Neutrophil (primary cell): ENCODE measurements around the gene ZXDC.

Experiments
- H3K27ac ChIP-seq: fragments of 200-600 bp; sonication (generic); 2 replicates; pipeline ENCODE4 v1.5.1; 2016; ENCODE audit warnings: mild to moderate bottlenecking, moderate library complexity
- H3K27me3 ChIP-seq: fragments of 200-600 bp; sonication (generic); 2 replicates; pipeline ENCODE4 v1.6.0; 2016; ENCODE audit warnings: mild to moderate bottlenecking
- H3K36me3 ChIP-seq: fragments of 200-600 bp; sonication (generic); 2 replicates; pipeline ENCODE4 v1.5.1; 2017
- H3K4me1 ChIP-seq, 2 experiments: fragments of 200-600 bp in 1 of 2; sonication (generic) in 1 of 2; 1 replicate in 1 of 2; 2 replicates in 1 of 2; pipeline versions ENCODE4 v1.5.1 to v1.6.1; 2013 to 2016; ENCODE audit warnings: low read depth in 1 of 2, low read length in 1 of 2, mild to moderate bottlenecking in 1 of 2, moderate library complexity in 1 of 2; ENCODE audit not compliant: control insufficient read depth in 1 of 2, insufficient read depth in 1 of 2
- H3K4me3 ChIP-seq, 2 experiments: fragments of 200-600 bp in 1 of 2; sonication (generic) in 1 of 2; 1 replicate in 1 of 2; 2 replicates in 1 of 2; pipeline ENCODE4 v1.5.1; 2013 to 2016; ENCODE audit warnings: low read depth in 1 of 2, low read length in 1 of 2, mild to moderate bottlenecking in 1 of 2, moderate library complexity in 1 of 2
- H3K9me3 ChIP-seq: fragments of 200-600 bp; sonication (generic); 2 replicates; pipeline ENCODE4 v1.5.1; 2016
- CTCF ChIP-seq: fragments of 200-600 bp; sonication (generic); IDR thresholded peaks from 2 replicates; pipeline ENCODE4 v1.5.1; 2016; ENCODE audit warnings: antibody characterized with exemption

The ZXDC gene

GRCh38 chr3:126475413-126476114 lies at the start of gene ZXDC:
ZXDC (minus strand) TSS chr3:126475891; CDS start chr3:126475865, 26 bp downstream.
- peaks cover 47 to 50% of the 10 kb centered on the region in 2 experiments for H3K4me1 ChIP-seq
- no peaks in the 10 kb centered on the region for H3K9me3 ChIP-seq
- no peaks in the 10 kb centered on the region for H3K27me3 ChIP-seq
- H3K4me3 ChIP-seq = peak within 1 kb of the TSS; percentile 80 to 82
- peak; percentile 13 for TF ChIP-seq CTCF
- peak within 1 kb of the TSS; percentile 96 for H3K27ac ChIP-seq
- peaks cover 9% of the 10 kb centered on the region for H3K36me3 ChIP-seq

DNA sequence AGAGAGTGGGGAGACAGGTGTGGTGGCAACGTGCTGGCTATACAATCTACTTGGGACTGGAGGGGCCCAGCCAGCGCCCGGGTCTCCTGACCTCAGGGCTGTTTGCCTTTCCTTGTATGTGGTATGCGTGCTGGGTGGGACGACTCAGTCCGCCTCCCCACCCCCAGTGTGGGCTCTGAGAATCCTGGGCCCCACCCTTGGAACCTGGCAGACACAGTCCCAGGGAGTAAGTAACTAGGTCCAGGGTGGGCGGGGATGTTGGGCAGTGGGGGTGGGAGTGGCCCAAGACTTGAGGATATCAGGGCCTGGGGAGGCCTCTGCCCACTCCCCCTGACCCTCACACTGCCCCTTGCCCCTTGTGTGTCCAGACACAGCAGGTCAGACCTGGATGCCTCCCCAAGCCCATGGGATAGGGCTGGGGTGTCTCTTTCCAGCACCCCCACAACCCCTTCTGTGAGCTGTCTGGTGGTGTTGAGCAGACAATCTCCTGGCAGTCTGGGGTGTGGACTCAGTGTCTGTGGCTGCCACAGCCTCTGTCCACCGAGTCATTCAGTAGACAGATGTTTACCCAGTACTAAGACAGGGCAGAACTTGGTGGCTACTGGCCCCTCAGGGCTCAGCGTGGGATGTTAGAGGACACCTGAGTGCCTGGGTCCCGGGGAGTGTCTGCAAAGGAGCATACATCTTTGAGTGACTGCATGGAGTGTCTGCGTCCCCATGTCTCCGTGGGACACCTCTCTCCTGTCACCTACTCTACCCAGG lies 49.6 kb upstream of the ZXDC start:
- no peaks in the 10 kb centered on the region for H3K9me3 ChIP-seq
- H3K4me3 ChIP-seq = peak overlapping the region; percentile 74 to 82
- peaks cover 67 to 81% of the 10 kb centered on the region in 2 experiments for H3K4me1 ChIP-seq
- H3K36me3 ChIP-seq = no peaks in the 10 kb centered on the region
- H3K27ac ChIP-seq = no peak overlapping the region
- H3K27me3 ChIP-seq = peaks cover 24% of the 10 kb centered on the region
- TF ChIP-seq CTCF = no peak

GRCh38 chr3:126524429-126524988 lies 48.8 kb upstream of the ZXDC start:
- Histone ChIP-seq H3K36me3 (no peaks in the 10 kb centered on the region), H3K4me1 (peaks cover 59 to 74% of the 10 kb centered on the region in 2 experiments), H3K27ac (peak overlapping the region; percentile 72), H3K4me3 (peak overlapping the region; percentile 74 to 82), H3K9me3 (no peaks in the 10 kb centered on the region), H3K27me3 (peaks cover 24% of the 10 kb centered on the region)
- peak; percentile 13 for TF ChIP-seq CTCF

DNA sequence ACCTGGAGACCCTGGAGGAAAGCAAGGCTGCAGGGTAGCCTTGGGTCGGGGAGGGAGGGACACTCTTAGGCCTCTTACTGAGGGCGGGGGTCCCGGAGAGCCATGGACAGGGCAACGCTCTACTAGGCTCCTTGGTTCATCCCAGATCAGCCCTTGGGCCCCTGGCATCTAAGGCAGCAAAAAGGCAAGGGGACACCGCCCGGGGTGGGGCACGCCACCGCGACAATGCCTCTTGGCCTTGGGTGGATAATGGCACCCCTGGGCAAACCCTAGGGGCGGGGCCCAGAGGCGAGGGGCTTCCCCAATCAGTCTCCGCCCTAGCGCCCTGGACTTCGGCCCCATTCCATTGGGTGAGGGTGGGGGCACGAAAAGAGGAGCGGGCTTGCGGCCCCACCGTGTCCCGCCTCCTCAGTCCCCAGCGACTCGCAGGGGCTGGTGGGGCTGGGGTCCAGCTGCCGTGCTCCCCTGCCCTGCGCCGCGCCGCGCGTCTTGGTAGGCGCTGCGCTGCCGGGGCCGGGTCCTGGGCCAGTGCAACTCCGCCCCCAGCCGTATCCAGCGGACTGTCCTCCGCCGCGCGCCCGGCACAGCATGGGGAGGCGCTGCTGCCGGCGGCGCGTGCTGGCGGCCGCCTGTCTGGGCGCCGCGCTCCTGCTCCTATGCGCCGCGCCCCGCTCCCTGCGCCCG lies 48.2 kb upstream of the ZXDC start, which contains the start of gene CHST13:
TSS of gene CHST13 (plus strand) at position 411 of the 684 bp plus-strand sequence. CDS start at position 589, 178 bp downstream.
- Histone ChIP-seq H3K27ac (peak within 1 kb of the TSS; percentile 72), H3K9me3 (no peaks in the 10 kb centered on the region), H3K4me3 (peak within 1 kb of the TSS; percentile 74 to 82), H3K36me3 (no peaks in the 10 kb centered on the region), H3K4me1 (peaks cover 53 to 68% of the 10 kb centered on the region in 2 experiments), H3K27me3 (peaks cover 24% of the 10 kb centered on the region)
- peak; percentile 13 for TF ChIP-seq CTCF

GRCh38 chr3:126522363-126522788 lies 46.7 kb upstream of the ZXDC start:
- peak; percentile 94 for TF ChIP-seq CTCF
- peaks cover 32% of the 10 kb centered on the region for H3K27me3 ChIP-seq

More at GRCh38 chr3:126522363-126522788, 46.7 kb upstream of the ZXDC start:
- H3K4me3 ChIP-seq = no peak overlapping the region
- no peaks in the 10 kb centered on the region for H3K9me3 ChIP-seq
- H3K36me3 ChIP-seq = no peaks in the 10 kb centered on the region
- H3K4me1 ChIP-seq = peaks cover 38 to 52% of the 10 kb centered on the region in 2 experiments
- H3K27ac ChIP-seq = no peak overlapping the region
